Adrenal gland (tissue), 5 donors: ENCODE measurements around the gene HRG.

ENCODE experiments used
- CTCF ChIP-seq, 6 experiments: fragments of 450-650 bp in 4 of 6; fragments of 200-600 bp in 2 of 6; sonication (generic) in 1 of 6; IDR thresholded peaks; 1 replicate in 5 of 6; 2 replicates in 1 of 6; pipeline versions ENCODE4 v1.5.1 to v1.8.0; 2016 to 2021; ENCODE audit warnings: antibody characterized with exemption in 6 of 6, mild to moderate bottlenecking in 2 of 6, moderate library complexity in 1 of 6
- POLR2A ChIP-seq, 2 donors: fragments of 450-650 bp; IDR thresholded peaks; one replicate each; pipeline ENCODE4 v1.6.1; 2017; ENCODE audit warnings: antibody characterized with exemption in 2 of 2, mild to moderate bottlenecking in 2 of 2, moderate library complexity in 1 of 2
- donor health status: DM: no; HTN: no; CAD: no.

DNA sequence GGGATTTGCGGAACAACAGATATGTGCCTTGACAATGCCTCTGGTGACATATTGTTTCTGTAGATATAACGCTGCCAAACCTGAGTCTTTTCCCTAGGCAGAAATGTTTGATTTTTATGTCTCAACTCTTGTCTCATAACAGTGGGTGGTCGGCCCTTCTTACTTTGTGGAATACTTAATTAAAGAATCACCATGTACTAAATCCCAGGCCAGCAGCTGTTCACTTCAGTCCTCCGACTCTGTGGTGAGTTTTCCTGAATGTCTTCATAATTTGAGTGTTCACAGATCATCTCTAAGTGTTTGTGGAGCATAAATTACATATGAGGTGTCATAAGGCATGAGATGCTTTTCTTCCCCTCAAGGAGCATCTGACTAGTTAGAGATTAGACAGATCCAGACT is 19.7 kb upstream of the HRG start:
- no peak for TF ChIP-seq CTCF (IDR thresholded peaks at IDR 0.05)
- TF ChIP-seq POLR2A (IDR thresholded peaks at IDR 0.05) = no peak
